Osteocyte (in vitro differentiated cells): ENCODE results near the gene MSANTD1. TPM values are rescaled to one million over a fixed set of nuclear protein-coding genes. Genes with fewer than 3 reads are reported as not detected.

Source experiments
- DNase-seq: peaks from one replicate; pipeline ENCODE4 v3.0.0; 2021; ENCODE audit warnings: mixed read lengths; ENCODE audit not compliant: unreplicated experiment; ENCODE audit errors: extremely low spot score
- H3K27ac Mint-ChIP-seq: one replicate; pipeline ENCODE4 v1.8.0; 2021; ENCODE audit warnings: mild to moderate bottlenecking, mixed read lengths; ENCODE audit not compliant: unreplicated experiment
- H3K27me3 Mint-ChIP-seq: one replicate; pipeline ENCODE4 v1.8.0; 2021; ENCODE audit warnings: mixed read lengths; ENCODE audit not compliant: unreplicated experiment
- H3K36me3 Mint-ChIP-seq: one replicate; pipeline ENCODE4 v1.8.0; 2021; ENCODE audit warnings: mixed read lengths; ENCODE audit not compliant: unreplicated experiment
- H3K4me1 Mint-ChIP-seq: one replicate; pipeline ENCODE4 v1.8.0; 2021; ENCODE audit warnings: mixed read lengths; ENCODE audit not compliant: unreplicated experiment
- H3K4me3 Mint-ChIP-seq: one replicate; pipeline ENCODE4 v1.8.0; 2021; ENCODE audit warnings: mild to moderate bottlenecking, moderate library complexity, mixed read lengths; ENCODE audit not compliant: unreplicated experiment
- H3K9me3 Mint-ChIP-seq: one replicate; pipeline ENCODE4 v1.8.0; 2021; ENCODE audit warnings: mixed read lengths; ENCODE audit not compliant: unreplicated experiment
- total RNA-seq: library from RNA; stranded (reverse); gene quantifications from 2 replicates; pipeline ENCODE4 v1.2.1, GENCODE V29; 2021
- TF ChIP-seq, protein P1 (sequence below): fragments of 200-600 bp; sonication (generic); IDR thresholded peaks from 2 replicates; pipeline ENCODE4 v1.5.0; 2021; ENCODE audit warnings: antibody characterized with exemption, mild to moderate bottlenecking, moderate library complexity

The MSANTD1 gene
- total RNA-seq, 1 donor from 2014 or later, result 0.83 TPM

GRCh38 chr4:3240936-3241522 is 7.9 kb upstream of the MSANTD1 start:
- Mint-ChIP-seq H3K27me3 (no peaks in the 10 kb centered on the region), H3K36me3 (peaks cover 12% of the 10 kb centered on the region), H3K27ac (no peak overlapping the region), H3K9me3 (no peaks in the 10 kb centered on the region), H3K4me3 (no peak overlapping the region), H3K4me1 (no peaks in the 10 kb centered on the region)
- DNase-seq, result no peak
- TF ChIP-seq, protein P1, sequence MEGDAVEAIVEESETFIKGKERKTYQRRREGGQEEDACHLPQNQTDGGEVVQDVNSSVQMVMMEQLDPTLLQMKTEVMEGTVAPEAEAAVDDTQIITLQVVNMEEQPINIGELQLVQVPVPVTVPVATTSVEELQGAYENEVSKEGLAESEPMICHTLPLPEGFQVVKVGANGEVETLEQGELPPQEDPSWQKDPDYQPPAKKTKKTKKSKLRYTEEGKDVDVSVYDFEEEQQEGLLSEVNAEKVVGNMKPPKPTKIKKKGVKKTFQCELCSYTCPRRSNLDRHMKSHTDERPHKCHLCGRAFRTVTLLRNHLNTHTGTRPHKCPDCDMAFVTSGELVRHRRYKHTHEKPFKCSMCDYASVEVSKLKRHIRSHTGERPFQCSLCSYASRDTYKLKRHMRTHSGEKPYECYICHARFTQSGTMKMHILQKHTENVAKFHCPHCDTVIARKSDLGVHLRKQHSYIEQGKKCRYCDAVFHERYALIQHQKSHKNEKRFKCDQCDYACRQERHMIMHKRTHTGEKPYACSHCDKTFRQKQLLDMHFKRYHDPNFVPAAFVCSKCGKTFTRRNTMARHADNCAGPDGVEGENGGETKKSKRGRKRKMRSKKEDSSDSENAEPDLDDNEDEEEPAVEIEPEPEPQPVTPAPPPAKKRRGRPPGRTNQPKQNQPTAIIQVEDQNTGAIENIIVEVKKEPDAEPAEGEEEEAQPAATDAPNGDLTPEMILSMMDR, result no peak

DNA sequence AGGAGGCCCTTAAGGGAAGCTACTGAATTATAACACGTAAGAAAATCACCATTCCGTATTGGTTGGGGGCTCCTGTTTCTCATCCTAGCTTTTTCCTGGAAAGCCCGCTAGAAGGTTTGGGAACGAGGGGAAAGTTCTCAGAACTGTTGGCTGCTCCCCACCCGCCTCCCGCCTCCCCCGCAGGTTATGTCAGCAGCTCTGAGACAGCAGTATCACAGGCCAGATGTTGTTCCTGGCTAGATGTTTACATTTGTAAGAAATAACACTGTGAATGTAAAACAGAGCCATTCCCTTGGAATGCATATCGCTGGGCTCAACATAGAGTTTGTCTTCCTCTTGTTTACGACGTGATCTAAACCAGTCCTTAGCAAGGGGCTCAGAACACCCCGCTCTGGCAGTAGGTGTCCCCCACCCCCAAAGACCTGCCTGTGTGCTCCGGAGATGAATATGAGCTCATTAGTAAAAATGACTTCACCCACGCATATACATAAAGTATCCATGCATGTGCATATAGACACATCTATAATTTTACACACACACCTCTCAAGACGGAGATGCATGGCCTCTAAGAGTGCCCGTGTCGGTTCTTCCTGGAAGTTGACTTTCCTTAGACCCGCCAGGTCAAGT is 6.9 kb upstream of the MSANTD1 start:
- Mint-ChIP-seq H3K4me1 (no peaks in the 10 kb centered on the region), H3K27ac (no peak overlapping the region), H3K27me3 (no peaks in the 10 kb centered on the region), H3K9me3 (no peaks in the 10 kb centered on the region), H3K4me3 (no peak overlapping the region), H3K36me3 (peaks cover 12% of the 10 kb centered on the region)
- TF ChIP-seq, protein P1, result no peak
- DNase-seq, result no peak

GRCh38 chr4:3243136-3243780 is 5.7 kb upstream of the MSANTD1 start:
- no peaks in the 10 kb centered on the region for H3K4me1 Mint-ChIP-seq
- H3K9me3 Mint-ChIP-seq, result no peaks in the 10 kb centered on the region
- peaks cover 12% of the 10 kb centered on the region for H3K36me3 Mint-ChIP-seq
- no peak for DNase-seq
- TF ChIP-seq, protein P1, result no peak
- no peak overlapping the region for H3K27ac Mint-ChIP-seq
- H3K27me3 Mint-ChIP-seq, result no peaks in the 10 kb centered on the region
- no peak overlapping the region for H3K4me3 Mint-ChIP-seq

DNA sequence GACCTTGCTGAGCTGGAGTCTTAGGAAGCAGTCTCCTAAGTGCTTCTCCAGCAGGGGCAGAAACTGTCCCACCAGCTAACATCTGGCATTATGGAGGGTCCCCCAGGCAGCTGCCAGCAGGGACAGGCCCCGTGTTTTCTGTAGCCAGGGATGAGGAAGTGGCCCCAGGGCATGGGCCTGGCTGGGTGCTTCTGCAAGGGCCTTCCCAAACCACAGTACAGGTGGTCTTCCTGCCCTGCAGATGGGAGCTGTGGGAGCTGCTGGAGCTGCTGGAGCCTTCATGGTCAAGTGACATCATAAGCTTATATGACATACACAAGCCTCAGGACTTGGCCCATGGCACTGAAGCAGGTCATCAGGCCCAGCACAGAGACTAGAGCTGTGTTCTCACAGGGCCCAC is 5.0 kb upstream of the MSANTD1 start:
- TF ChIP-seq, protein P1, result no peak
- no peaks in the 10 kb centered on the region for H3K4me1 Mint-ChIP-seq
- H3K27ac Mint-ChIP-seq, result no peak overlapping the region
- no peaks in the 10 kb centered on the region for H3K27me3 Mint-ChIP-seq
- no peak for DNase-seq
- no peaks in the 10 kb centered on the region for H3K9me3 Mint-ChIP-seq
- H3K36me3 Mint-ChIP-seq, result peaks cover 10% of the 10 kb centered on the region
- H3K4me3 Mint-ChIP-seq, result no peak overlapping the region

- Mint-ChIP-seq H3K4me3 (no peak overlapping the region), H3K4me1 (no peaks in the 10 kb centered on the region)
These were observed 4.2 kb upstream of the MSANTD1 start for GRCh38 chr4:3244747-3245146.

More at GRCh38 chr4:3244747-3245146, 4.2 kb upstream of the MSANTD1 start:
- Mint-ChIP-seq H3K36me3 (peaks cover 10% of the 10 kb centered on the region), H3K27me3 (no peaks in the 10 kb centered on the region), H3K9me3 (no peaks in the 10 kb centered on the region), H3K27ac (no peak overlapping the region)
- DNase-seq, result no peak
- TF ChIP-seq, protein P1, result no peak
